Measurements from ENCODE around the gene RAB42. TPM values are rescaled to one million over a fixed set of nuclear protein-coding genes. Genes with fewer than 3 reads are reported as not detected.

The RAB42 gene
- total RNA-seq (2013), result 0.12 TPM
- polyA plus RNA-seq, result under 1 TPM in 2 of 3 donors, not detected in 1; 0.12 to 0.23 TPM
- 0.24 TPM in 1 of 2 replicates, not detected in the other for polyA minus RNA-seq
- total RNA-seq, result 0 to 0.86 (median 0.13) reads per million in 11 experiments

GRCh38 chr1:28591708-28592320 lies at the start of gene RAB42:
RAB42 (plus strand) TSS chr1:28592265; CDS start chr1:28592512, 247 bp downstream.
- Mint-ChIP-seq H3K9me3 (no peaks in the 10 kb centered on the region), H3K27ac (peak within 1 kb of the TSS in 2 of 7 donors; percentile 45 to 61), H3K4me3 (peak within 1 kb of the TSS; percentile 86 to 90), H3K27me3 (ENCODE audit: low read depth in 3 of 3) (peaks cover 4 to 9% (median 8%) of the 10 kb centered on the region in 3 donors), H3K36me3 (peaks cover 3 to 5% of the 10 kb centered on the region in 2 donors), H3K4me1 (peaks cover 28% of the 10 kb centered on the region)
- Histone ChIP-seq H3K9ac (ENCODE audit: insufficient read depth, low read length, poor library complexity, severe bottlenecking) (peak within 1 kb of the TSS; percentile 53), H3K4me3 (replicated peaks in 1 of 3; ENCODE audit: low read depth in 2 of 3, low read length in 3 of 3) (peak within 1 kb of the TSS; percentile 36 to 73 (median 49)), H3K4me1 (ENCODE audit: control insufficient read depth in 1 of 2, insufficient read depth in 2 of 2, low read length in 2 of 2) (peaks cover 23 to 30% of the 10 kb centered on the region in 2 donors), H3K27ac (ENCODE audit: low read depth in 1 of 2, low read length in 2 of 2) (no peak within 1 kb of the TSS), H2AFZ (ENCODE audit: insufficient read depth, low read depth, low read length, poor library complexity, severe bottlenecking) (peak within 1 kb of the TSS; percentile 88), H3K36me3 (replicated peaks in 1 of 2; ENCODE audit: control insufficient read depth in 1 of 2, insufficient read depth in 2 of 2, low read length in 2 of 2) (no peaks in the 10 kb centered on the region), H3K9me3 (replicated peaks in 1 of 2; ENCODE audit: control insufficient read depth in 1 of 2, insufficient read depth in 1 of 2, low read length in 2 of 2) (no peaks in the 10 kb centered on the region), H3K79me2 (ENCODE audit: insufficient read depth, low read length) (no peaks in the 10 kb centered on the region), H3K4me2 (replicated peaks; ENCODE audit: extremely low read depth, low read length, poor library complexity, severe bottlenecking) (peak within 1 kb of the TSS; percentile 78), H4K20me1 (ENCODE audit: insufficient read depth, low read length) (no peaks in the 10 kb centered on the region), H3K27me3 (ENCODE audit: control insufficient read depth in 2 of 2, insufficient read depth in 2 of 2, low read length in 2 of 2) (peaks cover 0 to 5% of the 10 kb centered on the region in 2 donors)
- DNase-seq, result peak; percentile 16 to 23 (median 21)
- no peak for TF ChIP-seq CTCF (IDR thresholded peaks at IDR 0.05)
- intact Hi-C loops (cut with micrococcal nuclease), result no loop called here
- 79% methylated on average over 3 of the region's 13 CpGs for WGBS (ENCODE audit: insufficient coverage)

- H3K9ac ChIP-seq (ENCODE audit: insufficient read depth, low read length, poor library complexity, severe bottlenecking), result no peak overlapping the region
- no peak overlapping the region for H3K4me2 ChIP-seq (replicated peaks; ENCODE audit: extremely low read depth, low read length, poor library complexity, severe bottlenecking)
- no peak overlapping the region for H2AFZ ChIP-seq (ENCODE audit: insufficient read depth, low read depth, low read length, poor library complexity, severe bottlenecking)
- no peak for DNase-seq
- H3K9me3 ChIP-seq (replicated peaks in 1 of 2; ENCODE audit: control insufficient read depth in 1 of 2, insufficient read depth in 1 of 2, low read length in 2 of 2), result no peaks in the 10 kb centered on the region
- H3K79me2 ChIP-seq (ENCODE audit: insufficient read depth, low read length), result no peaks in the 10 kb centered on the region
- intact Hi-C loops (cut with micrococcal nuclease), result loop anchor here in 1 of 2 donors (5.0 kb wide), 1 partner anchor 607 kb away; no protein-coding TSS in a partner anchor
- WGBS (ENCODE audit: insufficient coverage), result no CpG with 5 or more reads among the region's 4 CpGs
- H3K36me3 Mint-ChIP-seq, result no peaks in the 10 kb centered on the region
- no peaks in the 10 kb centered on the region for H4K20me1 ChIP-seq (ENCODE audit: insufficient read depth, low read length)
- no peaks in the 10 kb centered on the region for H3K9me3 Mint-ChIP-seq
- H3K36me3 ChIP-seq (replicated peaks in 1 of 2; ENCODE audit: control insufficient read depth in 1 of 2, insufficient read depth in 2 of 2, low read length in 2 of 2), result no peaks in the 10 kb centered on the region
- H3K27me3 ChIP-seq (ENCODE audit: control insufficient read depth in 2 of 2, insufficient read depth in 2 of 2, low read length in 2 of 2), result no peaks in the 10 kb centered on the region
- no peaks in the 10 kb centered on the region for H3K4me1 ChIP-seq (ENCODE audit: control insufficient read depth in 1 of 2, insufficient read depth in 2 of 2, low read length in 2 of 2)
- TF ChIP-seq CTCF (IDR thresholded peaks at IDR 0.05), result no peak
- no peak overlapping the region for H3K4me3 ChIP-seq (replicated peaks in 1 of 3; ENCODE audit: low read depth in 2 of 3, low read length in 3 of 3)
- H3K27ac Mint-ChIP-seq, result no peak overlapping the region
- H3K4me1 Mint-ChIP-seq, result no peaks in the 10 kb centered on the region
- H3K27ac ChIP-seq (ENCODE audit: low read depth in 1 of 2, low read length in 2 of 2), result no peak overlapping the region
- H3K4me3 Mint-ChIP-seq, result no peak overlapping the region
- peaks cover 0 to 5% (median 0%) of the 10 kb centered on the region in 3 donors for H3K27me3 Mint-ChIP-seq (ENCODE audit: low read depth in 3 of 3)
Measured at GRCh38 chr1:28545246-28545628, 46.8 kb upstream of the RAB42 start.

Measured in CD14-positive monocyte (primary cell).